K562 (cell line): ENCODE data around the gene LZTFL1.

ENCODE experiments used
- CHD2 ChIP-seq: IDR thresholded peaks from 2 replicates; pipeline ENCODE4 v1.6.1; 2011; ENCODE audit warnings: low read depth, low read length
- POLR2A ChIP-seq: fragments of 450-650 bp; conservative IDR thresholded peaks from 2 replicates; pipeline ENCODE4 v1.6.1; 2016
- TCF7L2 ChIP-seq: fragments of 150-350 bp; IDR thresholded peaks from 2 replicates; pipeline ENCODE4 v1.6.1; 2016; ENCODE audit warnings: low read depth, mild to moderate bottlenecking, low read length, moderate library complexity
- ZKSCAN3 ChIP-seq: fragments of 250-450 bp; sonication (Bioruptor Pico); IDR thresholded peaks from 2 replicates; pipeline ENCODE4 v1.4.0; 2020
- TF ChIP-seq, protein P1 (sequence below), 3 experiments: IDR thresholded peaks in 2 of 3; conservative IDR thresholded peaks in 1 of 3; 2 replicates each; pipeline ENCODE4 v1.5.1; 2011 to 2012; ENCODE audit warnings: low read length in 3 of 3, mild to moderate bottlenecking in 3 of 3, control low read depth in 2 of 3, improper control_type of control experiment in 1 of 3, inconsistent platforms in 1 of 3, low read depth in 1 of 3, mixed read lengths in 1 of 3, moderate library complexity in 1 of 3; ENCODE audit not compliant: insufficient read depth in 2 of 3

DNA sequence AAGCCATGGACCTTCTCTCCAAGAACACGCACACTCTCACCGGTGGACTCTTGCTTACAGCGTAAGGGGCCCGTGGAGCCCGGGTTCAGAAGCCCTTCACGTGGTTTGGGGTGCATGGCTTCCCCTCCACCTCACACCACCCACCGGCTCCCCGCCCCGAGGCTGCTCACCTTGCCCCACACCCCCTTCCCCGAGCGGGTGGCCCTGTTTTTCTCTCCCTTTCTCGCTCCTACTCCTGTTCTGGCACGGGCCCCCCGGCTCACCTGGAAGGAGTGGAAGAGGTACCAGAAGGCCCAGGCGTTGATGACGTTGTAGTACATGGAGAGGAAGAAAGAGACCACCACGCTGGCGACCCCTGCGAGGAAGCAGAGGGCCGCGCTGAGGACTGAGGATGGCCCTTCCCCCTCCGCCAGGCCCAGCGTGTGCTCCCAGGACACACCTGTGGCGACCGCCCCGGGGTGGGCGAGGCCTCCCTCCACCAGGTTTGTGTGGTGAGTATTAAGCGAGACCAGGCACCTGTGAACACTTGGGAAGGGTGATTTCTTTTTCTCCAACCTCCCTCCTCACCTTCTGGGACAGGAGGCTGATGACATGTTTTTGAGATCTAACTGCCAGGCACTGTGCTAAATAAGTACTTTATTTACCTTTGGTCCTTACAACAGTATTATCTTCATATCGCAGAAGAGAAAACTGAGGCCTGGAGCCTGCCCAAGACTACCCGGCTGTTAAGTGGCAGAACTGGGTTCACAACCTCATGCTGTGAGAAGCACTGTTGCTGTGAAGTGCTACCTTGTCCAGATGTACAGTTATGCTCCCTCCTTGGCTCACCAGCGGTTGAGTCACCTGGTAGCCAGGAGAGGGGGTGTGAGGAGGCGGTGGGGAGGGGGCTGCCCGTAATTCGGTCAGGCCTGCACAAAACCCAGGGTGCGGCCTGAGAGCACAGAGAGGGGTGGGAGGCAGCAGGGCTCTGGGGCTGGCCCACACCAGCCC lies 61.9 kb downstream of the LZTFL1 start:
- TF ChIP-seq ZKSCAN3 (CRISPR knock-in tag) (no peak), CHD2 (no peak), POLR2A (no peak), TCF7L2 (no peak)
- TF ChIP-seq, protein P1, sequence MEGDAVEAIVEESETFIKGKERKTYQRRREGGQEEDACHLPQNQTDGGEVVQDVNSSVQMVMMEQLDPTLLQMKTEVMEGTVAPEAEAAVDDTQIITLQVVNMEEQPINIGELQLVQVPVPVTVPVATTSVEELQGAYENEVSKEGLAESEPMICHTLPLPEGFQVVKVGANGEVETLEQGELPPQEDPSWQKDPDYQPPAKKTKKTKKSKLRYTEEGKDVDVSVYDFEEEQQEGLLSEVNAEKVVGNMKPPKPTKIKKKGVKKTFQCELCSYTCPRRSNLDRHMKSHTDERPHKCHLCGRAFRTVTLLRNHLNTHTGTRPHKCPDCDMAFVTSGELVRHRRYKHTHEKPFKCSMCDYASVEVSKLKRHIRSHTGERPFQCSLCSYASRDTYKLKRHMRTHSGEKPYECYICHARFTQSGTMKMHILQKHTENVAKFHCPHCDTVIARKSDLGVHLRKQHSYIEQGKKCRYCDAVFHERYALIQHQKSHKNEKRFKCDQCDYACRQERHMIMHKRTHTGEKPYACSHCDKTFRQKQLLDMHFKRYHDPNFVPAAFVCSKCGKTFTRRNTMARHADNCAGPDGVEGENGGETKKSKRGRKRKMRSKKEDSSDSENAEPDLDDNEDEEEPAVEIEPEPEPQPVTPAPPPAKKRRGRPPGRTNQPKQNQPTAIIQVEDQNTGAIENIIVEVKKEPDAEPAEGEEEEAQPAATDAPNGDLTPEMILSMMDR (IDR thresholded peaks at IDR 0.05 in 2 of 3, conservative IDR thresholded peaks at IDR 0.05 in 1 of 3; ENCODE audit: insufficient read depth in 2 of 3, low read depth in 1 of 3, low read length in 3 of 3), result no peak
